RWPE1 (cell line): Measurements from ENCODE around the gene WIF1.

Experiments used
- CTCF ChIA-PET: fragments of 350-600 bp; sonication (Branson Sonifier 250); formaldehyde crosslinking; extraction: SDS; loops from one replicate; lab custom pipeline; 2021; lab: Yijun Ruan, JAX
- POLR2A ChIA-PET: fragments of 400-600 bp; formaldehyde crosslinking; extraction: SDS; loops from one replicate; lab custom pipeline; 2020; ENCODE audit warnings: antibody characterized with exemption; ENCODE audit not compliant: low non-redundant PET; lab: Yijun Ruan, JAX
- DNase-seq: peaks from one replicate; pipeline ENCODE4 v3.0.0; 2012; ENCODE audit warnings: low spot score
- H3K27ac ChIP-seq: fragments of 450-650 bp; 2 replicates; pipeline ENCODE4 v1.5.1; 2017
- CTCF ChIP-seq: fragments of 450-650 bp; conservative IDR thresholded peaks from 2 replicates; pipeline ENCODE4 v1.5.1; 2017; ENCODE audit warnings: low read depth, mild to moderate bottlenecking

Gene WIF1

DNA sequence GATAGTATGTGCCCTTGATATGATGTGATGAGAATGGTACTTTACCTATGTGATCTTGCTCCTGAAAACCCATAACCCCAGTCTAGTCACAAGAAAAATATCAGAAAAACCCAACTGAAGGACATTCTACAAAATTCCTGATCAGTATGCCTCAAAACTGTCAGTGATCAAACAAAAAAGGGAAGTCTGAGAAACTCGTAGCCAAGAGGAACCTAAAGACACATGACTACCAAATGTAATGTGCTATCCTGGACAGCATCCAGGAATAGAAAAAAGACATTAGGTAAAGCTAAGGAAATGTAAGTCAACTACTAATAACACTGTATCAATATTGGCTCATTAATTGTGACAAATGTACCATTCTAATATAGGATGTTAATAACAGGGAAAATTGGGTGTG is 4.1 kb upstream of the WIF1 start:
- ChIA-PET CTCF (interaction anchor here (1.2 kb wide), 1 partner anchor 13 kb away, joined by 3 read pairs; no protein-coding TSS in a partner anchor), POLR2A (no interaction called here)
- H3K27ac ChIP-seq = no peak overlapping the region
- no peak for TF ChIP-seq CTCF
- no peak for DNase-seq

DNA sequence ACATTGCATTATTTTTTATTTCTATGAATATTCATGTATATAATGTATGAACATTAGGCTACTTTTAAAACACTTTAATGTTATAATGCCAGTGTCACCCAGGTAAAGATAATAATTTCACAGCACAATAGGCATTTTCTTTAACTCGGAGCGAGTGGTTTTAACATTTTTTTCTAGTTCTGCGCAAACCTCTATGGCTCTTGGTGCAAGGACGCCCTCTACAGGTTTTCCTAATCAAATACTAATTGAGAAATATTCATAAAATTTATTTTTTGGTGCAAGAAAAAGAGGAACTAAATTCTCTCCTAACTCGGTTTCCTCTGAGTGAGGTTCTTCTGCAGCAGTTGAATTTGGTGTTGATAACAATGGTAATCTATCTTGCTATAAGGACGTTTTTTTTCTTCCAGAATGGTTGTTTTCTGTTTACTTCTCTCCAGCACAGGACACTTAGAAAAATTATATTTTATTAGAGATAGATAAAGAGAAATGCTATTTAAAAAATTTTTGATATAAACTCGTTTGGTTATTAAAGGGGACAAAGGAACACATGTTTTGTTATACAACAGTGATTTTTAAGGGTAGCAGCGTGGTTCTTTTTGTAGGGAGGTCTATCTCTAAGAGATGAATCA is 2.4 kb upstream of the WIF1 start:
- H3K27ac ChIP-seq = no peak overlapping the region
- ChIA-PET POLR2A (no interaction called here), CTCF (interaction anchor here (0.6 to 2.7 kb wide), 5 partner anchors 233 to 1888 kb away, joined by 3 to 17 read pairs (median 4); no protein-coding TSS in a partner anchor)
- TF ChIP-seq CTCF = peak; percentile 80
- peak; percentile 6 for DNase-seq

GRCh38 chr12:65122703-65123102 is 1.6 kb upstream of the WIF1 start:
- no peak for DNase-seq
- H3K27ac ChIP-seq = no peak overlapping the region
- CTCF ChIA-PET = interaction anchor here (0.6 to 2.7 kb wide), 3 partner anchors 232 to 437 kb away, joined by 3 to 17 read pairs (median 3); no protein-coding TSS in a partner anchor
- no peak for TF ChIP-seq CTCF
- POLR2A ChIA-PET = no interaction called here

GRCh38 chr12:65121956-65122469 is 908 bp upstream of the WIF1 start:
- no peak for DNase-seq
- H3K27ac ChIP-seq = no peak overlapping the region
- ChIA-PET POLR2A (no interaction called here), CTCF (interaction anchor here (0.6 to 2.7 kb wide), 2 partner anchors 111 to 231 kb away, joined by 3 to 17 read pairs; no protein-coding TSS in a partner anchor)
- TF ChIP-seq CTCF = no peak

DNA sequence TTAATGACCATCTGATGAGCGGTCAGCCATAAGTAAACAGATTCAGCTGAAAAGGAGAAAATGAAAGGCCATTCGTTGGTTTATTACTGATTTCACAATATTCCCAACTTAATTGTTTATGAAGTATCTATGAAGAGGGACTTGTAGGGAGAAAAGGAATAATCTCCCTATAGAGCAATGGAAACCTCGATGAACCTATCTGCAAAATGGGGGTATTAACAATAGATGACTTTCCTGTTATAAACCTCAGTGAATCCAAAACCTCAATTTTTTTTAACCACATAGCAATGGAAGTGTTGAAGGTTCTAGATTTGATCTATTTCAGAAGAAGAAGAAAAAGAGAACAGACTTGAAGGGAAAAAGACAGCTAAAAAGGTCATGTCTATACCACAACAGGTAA is 2.0 kb downstream of the WIF1 start:
- CTCF ChIA-PET = no interaction called here
- TF ChIP-seq CTCF = no peak
- no peak overlapping the region for H3K27ac ChIP-seq
- POLR2A ChIA-PET = no interaction called here
- no peak for DNase-seq

DNA sequence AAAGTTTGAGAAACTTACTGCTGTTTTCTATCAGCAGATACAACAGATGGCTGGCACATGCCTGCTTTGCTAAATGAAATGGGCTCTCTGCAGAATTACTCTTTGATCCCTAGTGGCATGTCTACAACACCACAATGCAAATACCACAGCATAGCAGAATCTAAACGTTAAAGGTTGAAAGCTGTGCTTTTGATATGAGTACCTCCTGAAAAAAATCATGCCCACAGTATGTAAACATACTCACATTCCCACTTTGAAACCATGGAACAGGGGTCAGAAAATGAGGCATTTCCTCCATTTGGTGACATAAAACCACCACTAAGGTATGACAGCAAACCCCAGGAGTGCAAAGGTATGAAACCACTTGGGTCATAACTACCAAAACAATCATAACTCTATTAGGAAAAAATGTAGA is 7.5 kb downstream of the WIF1 start:
- TF ChIP-seq CTCF = no peak
- DNase-seq = no peak
- ChIA-PET CTCF (no interaction called here), POLR2A (no interaction called here)
- H3K27ac ChIP-seq = no peak overlapping the region
